ENCODE data around the gene RNF151.
A peak's percentile ranks its signal among the peaks of the same experiment; 100 is the strongest.

The RNF151 gene

DNA sequence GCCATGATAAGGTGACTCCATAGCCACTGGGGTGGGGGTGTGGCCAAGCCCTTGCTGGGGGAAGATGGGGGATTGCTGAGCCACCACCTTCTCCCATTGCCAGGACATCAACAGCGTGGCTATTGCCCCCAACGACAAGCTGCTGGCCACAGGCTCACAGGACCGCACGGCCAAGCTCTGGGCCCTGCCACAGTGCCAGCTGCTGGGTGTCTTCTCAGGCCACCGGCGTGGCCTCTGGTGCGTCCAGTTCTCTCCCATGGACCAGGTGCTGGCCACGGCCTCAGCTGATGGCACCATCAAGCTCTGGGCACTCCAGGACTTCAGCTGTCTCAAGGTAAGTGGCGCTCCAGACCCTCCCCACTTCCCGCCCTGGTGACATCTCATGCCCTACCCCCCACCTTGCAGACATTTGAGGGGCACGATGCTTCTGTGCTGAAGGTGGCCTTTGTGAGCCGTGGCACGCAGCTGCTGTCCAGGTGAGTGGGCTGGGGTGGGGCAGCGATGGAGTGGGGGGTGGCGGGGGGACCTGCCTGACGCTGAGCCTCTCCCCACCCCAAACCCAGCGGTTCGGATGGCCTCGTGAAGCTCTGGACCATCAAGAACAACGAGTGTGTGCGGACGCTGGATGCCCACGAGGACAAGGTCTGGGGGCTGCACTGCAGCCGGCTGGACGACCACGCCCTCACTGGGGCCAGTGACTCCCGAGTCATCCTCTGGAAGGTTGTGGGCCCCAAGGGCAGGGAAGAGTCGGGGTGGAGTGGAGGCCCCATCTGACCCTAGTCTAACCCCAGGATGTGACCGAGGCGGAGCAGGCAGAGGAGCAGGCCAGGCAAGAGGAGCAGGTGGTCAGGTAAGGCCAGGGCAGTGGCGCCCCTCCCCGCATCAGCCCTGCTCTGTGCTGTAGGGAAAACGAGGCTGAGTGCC lies 10.6 kb downstream of the RNF151 start:
- no peak overlapping the region for H3K9ac ChIP-seq (ENCODE audit: low read length in 5 of 5)
- no peak overlapping the region for H3K4me3 ChIP-seq (ENCODE audit: low read depth in 1 of 5, low read length in 5 of 5)
- H3K4me1 ChIP-seq (ENCODE audit: control insufficient read depth in 5 of 5, insufficient read depth in 5 of 5, low read length in 5 of 5): peaks cover 1 to 29% (median 17%) of the 10 kb centered on the region in 5 donors
- H3K36me3 ChIP-seq (ENCODE audit: control insufficient read depth in 5 of 5, insufficient read depth in 5 of 5, low read length in 5 of 5): peaks cover 0 to 51% (median 48%) of the 10 kb centered on the region in 5 donors
- H3K27ac ChIP-seq (ENCODE audit: low read depth, low read length): no peak overlapping the region
- peaks cover 19 to 53% (median 44%) of the 10 kb centered on the region in 5 donors for H3K27me3 ChIP-seq (ENCODE audit: control insufficient read depth in 5 of 5, insufficient read depth in 4 of 5, low read length in 5 of 5)
- H3K9me3 ChIP-seq (ENCODE audit: control insufficient read depth in 5 of 5, low read length in 5 of 5): no peaks in the 10 kb centered on the region

DNA sequence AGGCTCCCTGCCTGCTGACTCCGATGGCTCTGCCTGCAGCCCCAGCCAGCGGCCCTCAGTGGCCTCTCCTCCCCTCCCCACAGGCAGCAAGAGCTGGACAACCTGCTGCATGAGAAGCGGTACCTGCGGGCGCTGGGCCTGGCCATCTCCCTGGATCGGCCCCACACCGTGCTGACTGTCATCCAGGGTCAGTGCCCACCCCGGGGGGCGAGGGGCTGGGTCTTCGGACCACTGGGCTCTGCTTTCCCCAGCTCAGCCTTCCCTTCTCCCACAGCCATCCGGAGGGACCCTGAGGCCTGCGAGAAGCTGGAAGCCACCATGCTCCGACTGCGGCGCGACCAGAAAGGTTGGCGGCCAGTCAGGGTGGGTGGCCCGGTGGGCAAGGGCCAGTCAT lies 11.2 kb downstream of the RNF151 start:
- Histone ChIP-seq H3K36me3 (ENCODE audit: control insufficient read depth in 5 of 5, insufficient read depth in 5 of 5, low read length in 5 of 5) (peaks cover 0 to 51% (median 48%) of the 10 kb centered on the region in 5 donors), H3K27ac (ENCODE audit: low read depth, low read length) (no peak overlapping the region), H3K27me3 (ENCODE audit: control insufficient read depth in 5 of 5, insufficient read depth in 4 of 5, low read length in 5 of 5) (peaks cover 19 to 58% (median 46%) of the 10 kb centered on the region in 5 donors), H3K4me1 (ENCODE audit: control insufficient read depth in 5 of 5, insufficient read depth in 5 of 5, low read length in 5 of 5) (peaks cover 0 to 23% (median 11%) of the 10 kb centered on the region in 5 donors), H3K9ac (ENCODE audit: low read length in 5 of 5) (no peak overlapping the region), H3K9me3 (ENCODE audit: control insufficient read depth in 5 of 5, low read length in 5 of 5) (no peaks in the 10 kb centered on the region), H3K4me3 (ENCODE audit: low read depth in 1 of 5, low read length in 5 of 5) (no peak overlapping the region)

DNA sequence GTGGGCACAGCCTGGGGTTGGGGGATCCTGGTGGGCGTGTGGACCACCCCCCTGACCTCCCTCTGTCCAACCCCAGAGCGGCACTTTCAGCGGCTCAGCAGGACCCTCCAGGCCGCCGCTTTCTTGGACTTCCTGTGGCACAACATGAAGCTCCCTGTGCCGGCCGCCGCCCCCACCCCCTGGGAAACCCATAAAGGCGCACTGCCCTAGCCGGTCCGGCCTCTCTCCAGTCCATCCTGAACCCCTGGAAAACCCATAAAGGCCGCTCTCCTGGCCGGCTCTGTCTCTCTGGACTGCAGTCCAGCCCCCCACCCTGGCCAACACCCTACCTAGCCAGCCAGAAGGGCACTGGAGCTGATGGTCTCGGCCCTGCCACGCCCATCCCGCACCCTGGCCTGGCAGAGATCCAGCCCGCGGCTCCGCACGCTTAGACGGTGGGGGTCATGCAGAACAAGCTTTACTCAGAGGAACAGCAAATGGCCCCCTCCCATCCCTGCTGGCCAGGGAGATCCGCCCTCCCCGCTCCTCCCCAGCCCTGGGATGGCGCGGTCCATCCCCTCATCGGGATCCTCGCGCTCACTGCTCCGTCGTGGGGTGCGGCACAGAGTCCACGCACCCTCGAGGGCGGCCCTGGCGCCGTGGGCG lies 11.9 kb downstream of the RNF151 start:
- H3K4me3 ChIP-seq (ENCODE audit: low read depth in 1 of 5, low read length in 5 of 5): no peak overlapping the region
- no peak overlapping the region for H3K9ac ChIP-seq (ENCODE audit: low read length in 5 of 5)
- no peaks in the 10 kb centered on the region for H3K9me3 ChIP-seq (ENCODE audit: control insufficient read depth in 5 of 5, low read length in 5 of 5)
- peaks cover 0 to 51% (median 48%) of the 10 kb centered on the region in 5 donors for H3K36me3 ChIP-seq (ENCODE audit: control insufficient read depth in 5 of 5, insufficient read depth in 5 of 5, low read length in 5 of 5)
- H3K4me1 ChIP-seq (ENCODE audit: control insufficient read depth in 5 of 5, insufficient read depth in 5 of 5, low read length in 5 of 5): peaks cover 0 to 23% (median 11%) of the 10 kb centered on the region in 5 donors
- H3K27me3 ChIP-seq (ENCODE audit: control insufficient read depth in 5 of 5, insufficient read depth in 4 of 5, low read length in 5 of 5): peaks cover 19 to 58% (median 46%) of the 10 kb centered on the region in 5 donors
- H3K27ac ChIP-seq (ENCODE audit: low read depth, low read length): no peak overlapping the region

DNA sequence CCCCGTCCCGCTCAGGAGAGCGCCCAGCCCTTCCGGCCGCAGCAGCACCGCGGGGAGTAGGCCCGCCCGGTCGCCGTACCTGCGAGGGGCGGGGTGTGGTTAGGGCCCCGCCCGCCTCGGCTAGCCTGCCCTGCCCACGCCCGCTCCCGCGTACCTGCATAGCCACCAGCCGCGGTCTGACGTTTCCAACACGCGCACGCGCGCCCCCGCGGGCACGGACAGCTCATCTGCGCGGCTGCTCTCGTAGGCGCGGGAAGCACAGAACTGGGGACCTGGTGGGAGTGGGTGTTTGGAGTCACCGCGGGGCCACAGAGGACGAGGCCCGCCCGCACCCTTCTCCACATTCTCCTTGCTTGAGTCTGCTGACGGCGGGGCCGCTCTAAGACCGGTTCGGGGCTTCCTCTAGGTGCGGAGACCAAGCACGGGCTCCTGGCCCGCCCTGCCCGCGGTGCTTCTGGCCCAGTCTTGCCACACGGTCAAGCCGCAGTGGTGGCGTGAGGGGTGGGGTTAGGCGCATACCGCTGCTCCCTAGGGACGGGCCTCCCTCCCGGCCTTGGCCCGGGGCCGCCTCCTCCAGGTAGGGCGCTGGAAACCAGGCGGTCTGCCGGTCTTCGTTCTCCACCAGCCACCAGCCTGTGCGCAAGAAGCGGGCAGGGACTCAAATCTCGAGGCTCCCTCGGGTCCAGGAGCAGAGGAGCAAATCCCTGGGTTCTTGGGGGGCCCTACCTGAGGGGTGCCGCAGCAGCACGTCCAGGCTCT lies 12.8 kb downstream of the RNF151 start:
- H3K27ac ChIP-seq (ENCODE audit: low read depth, low read length): no peak overlapping the region

DNA sequence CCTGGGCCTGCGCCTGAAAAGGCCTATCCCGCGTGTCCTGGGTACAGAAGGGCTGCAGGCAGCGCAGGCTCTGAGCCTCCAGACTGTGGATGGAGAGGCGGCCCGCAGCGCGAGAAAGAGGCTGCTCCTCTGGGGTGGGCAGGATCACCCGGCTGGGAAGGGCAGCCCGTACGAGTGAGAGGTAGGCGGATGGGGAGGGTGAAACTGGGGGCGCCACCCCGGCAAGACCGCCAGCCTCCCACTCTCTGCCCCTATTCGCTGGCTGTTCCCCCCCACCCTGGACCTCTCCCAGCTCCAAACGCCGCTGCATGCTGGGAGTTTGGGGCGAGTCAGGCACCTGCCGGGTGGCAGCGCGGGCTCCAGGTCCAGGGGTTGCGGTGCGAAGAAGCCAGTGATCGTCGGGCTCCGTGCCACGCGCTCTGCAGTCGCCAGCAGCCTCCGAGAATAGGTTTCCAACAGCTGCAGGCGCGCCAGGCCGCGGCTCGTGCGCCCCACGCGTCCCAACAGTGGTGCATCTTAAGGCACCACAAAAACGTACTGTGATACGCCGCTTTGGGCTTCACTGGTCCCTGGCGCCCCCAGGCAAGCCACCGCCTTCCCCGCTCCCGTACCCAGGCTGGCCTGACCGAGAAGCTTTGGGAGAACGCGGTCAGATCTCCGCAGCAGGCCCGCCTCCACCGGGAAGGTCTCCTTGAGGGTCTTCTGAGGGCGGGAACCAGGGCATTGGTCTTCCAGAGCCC lies 13.5 kb downstream of the RNF151 start:
- Histone ChIP-seq H3K4me3 (ENCODE audit: low read depth in 1 of 5, low read length in 5 of 5) (no peak overlapping the region), H3K9me3 (ENCODE audit: control insufficient read depth in 5 of 5, low read length in 5 of 5) (no peaks in the 10 kb centered on the region), H3K36me3 (ENCODE audit: control insufficient read depth in 5 of 5, insufficient read depth in 5 of 5, low read length in 5 of 5) (peaks cover 0 to 37% (median 36%) of the 10 kb centered on the region in 5 donors), H3K9ac (ENCODE audit: low read length in 5 of 5) (no peak overlapping the region), H3K27ac (ENCODE audit: low read depth, low read length) (no peak overlapping the region), H3K4me1 (ENCODE audit: control insufficient read depth in 5 of 5, insufficient read depth in 5 of 5, low read length in 5 of 5) (peaks cover 5 to 31% (median 21%) of the 10 kb centered on the region in 5 donors), H3K27me3 (ENCODE audit: control insufficient read depth in 5 of 5, insufficient read depth in 4 of 5, low read length in 5 of 5) (peaks cover 19 to 50% (median 44%) of the 10 kb centered on the region in 5 donors)

More for the DNA sequence above, 12.8 kb downstream of the RNF151 start:
- H3K36me3 ChIP-seq (ENCODE audit: control insufficient read depth in 5 of 5, insufficient read depth in 5 of 5, low read length in 5 of 5): peaks cover 0 to 44% (median 43%) of the 10 kb centered on the region in 5 donors
- no peak overlapping the region for H3K9ac ChIP-seq (ENCODE audit: low read length in 5 of 5)
- H3K27me3 ChIP-seq (ENCODE audit: control insufficient read depth in 5 of 5, insufficient read depth in 4 of 5, low read length in 5 of 5): peaks cover 19 to 55% (median 46%) of the 10 kb centered on the region in 5 donors
- H3K4me1 ChIP-seq (ENCODE audit: control insufficient read depth in 5 of 5, insufficient read depth in 5 of 5, low read length in 5 of 5): peaks cover 0 to 24% (median 14%) of the 10 kb centered on the region in 5 donors
- H3K9me3 ChIP-seq (ENCODE audit: control insufficient read depth in 5 of 5, low read length in 5 of 5): no peaks in the 10 kb centered on the region
- H3K4me3 ChIP-seq (ENCODE audit: low read depth in 1 of 5, low read length in 5 of 5): no peak overlapping the region

DNA sequence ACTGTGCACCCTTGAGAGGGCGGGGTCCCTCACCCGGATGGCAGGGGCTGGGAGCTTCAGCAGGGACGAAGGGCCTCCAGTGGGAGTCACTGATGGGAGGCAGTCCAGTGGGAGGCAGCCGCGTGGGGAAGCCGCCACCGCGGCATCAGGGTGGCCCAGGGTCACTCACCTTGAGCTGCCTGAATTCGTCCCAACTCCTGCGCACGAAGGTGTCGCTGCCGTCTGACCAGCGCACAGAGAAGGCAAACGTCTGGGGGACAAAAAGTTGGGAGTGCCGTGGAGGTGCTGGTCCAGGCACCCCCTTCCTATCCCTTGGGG lies 14.1 kb downstream of the RNF151 start:
- Histone ChIP-seq H3K4me3 (ENCODE audit: low read depth in 1 of 5, low read length in 5 of 5) (no peak overlapping the region), H3K27me3 (ENCODE audit: control insufficient read depth in 5 of 5, insufficient read depth in 4 of 5, low read length in 5 of 5) (peaks cover 19 to 46% (median 43%) of the 10 kb centered on the region in 5 donors), H3K36me3 (ENCODE audit: control insufficient read depth in 5 of 5, insufficient read depth in 5 of 5, low read length in 5 of 5) (peaks cover 0 to 36% (median 35%) of the 10 kb centered on the region in 5 donors), H3K27ac (ENCODE audit: low read depth, low read length) (no peak overlapping the region), H3K9me3 (ENCODE audit: control insufficient read depth in 5 of 5, low read length in 5 of 5) (no peaks in the 10 kb centered on the region), H3K9ac (ENCODE audit: low read length in 5 of 5) (no peak overlapping the region), H3K4me1 (ENCODE audit: control insufficient read depth in 5 of 5, insufficient read depth in 5 of 5, low read length in 5 of 5) (peaks cover 5 to 34% (median 24%) of the 10 kb centered on the region in 5 donors)

DNA sequence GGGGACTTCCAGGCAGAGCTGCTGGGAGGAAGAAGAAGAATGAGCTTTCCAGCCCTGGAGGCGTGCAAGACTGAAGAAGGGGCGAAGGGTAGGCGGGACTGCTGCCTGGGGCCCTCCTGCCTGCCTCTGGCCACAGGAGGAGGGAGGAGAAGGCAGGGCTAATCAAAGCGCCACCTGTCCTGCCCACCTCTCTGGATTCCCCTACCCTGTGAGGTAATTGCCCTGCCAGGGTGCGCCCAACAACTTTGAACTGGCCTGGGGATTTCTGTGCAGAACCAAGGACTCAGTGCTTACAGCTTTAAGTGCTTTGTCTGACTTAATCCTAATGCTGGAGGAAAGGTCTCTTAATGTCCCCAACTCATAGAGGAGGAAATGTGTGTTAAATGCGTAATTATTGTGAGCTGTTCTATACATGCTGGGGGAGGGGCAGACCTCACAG lies 14.8 kb downstream of the RNF151 start, which contains the start of gene NOXO1:
Gene NOXO1, minus strand, starts transcription at position 72 of the 439 bp plus-strand sequence. CDS start 290 bp downstream, outside the sequence.
- H3K9me3 ChIP-seq (ENCODE audit: control insufficient read depth in 5 of 5, low read length in 5 of 5): no peaks in the 10 kb centered on the region
- H3K36me3 ChIP-seq (ENCODE audit: control insufficient read depth in 5 of 5, insufficient read depth in 5 of 5, low read length in 5 of 5): peaks cover 0 to 36% (median 35%) of the 10 kb centered on the region in 5 donors
- H3K4me1 ChIP-seq (ENCODE audit: control insufficient read depth in 5 of 5, insufficient read depth in 5 of 5, low read length in 5 of 5): peaks cover 5 to 34% (median 24%) of the 10 kb centered on the region in 5 donors
- peaks cover 19 to 46% (median 41%) of the 10 kb centered on the region in 5 donors for H3K27me3 ChIP-seq (ENCODE audit: control insufficient read depth in 5 of 5, insufficient read depth in 4 of 5, low read length in 5 of 5)
- H3K4me3 ChIP-seq (ENCODE audit: low read depth in 1 of 5, low read length in 5 of 5): no peak within 1 kb of the TSS
- H3K9ac ChIP-seq (ENCODE audit: low read length in 5 of 5): no peak within 1 kb of the TSS
- H3K27ac ChIP-seq (ENCODE audit: low read depth, low read length): no peak within 1 kb of the TSS

DNA sequence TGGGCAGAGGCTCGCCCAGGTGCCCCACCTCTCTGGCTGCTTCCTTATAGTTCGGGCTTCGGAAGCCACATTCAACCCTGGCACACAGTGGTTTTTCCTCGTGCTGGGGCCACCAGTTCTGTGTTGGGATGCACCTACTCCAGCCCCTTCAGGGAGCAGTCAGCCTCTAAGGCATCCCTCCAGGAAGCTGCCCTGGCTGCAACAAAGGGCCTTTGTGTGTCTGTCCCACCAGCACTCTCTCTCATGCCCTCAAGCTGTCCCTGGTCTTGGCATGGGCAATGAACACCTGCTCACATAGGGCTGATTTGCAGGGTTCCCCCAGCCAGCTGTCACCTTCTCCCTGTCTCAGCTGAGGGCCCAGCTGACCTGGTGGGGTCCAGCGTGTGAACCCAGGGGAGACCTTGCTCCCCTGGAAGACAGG lies 15.4 kb downstream of the RNF151 start:
- Histone ChIP-seq H3K9me3 (ENCODE audit: control insufficient read depth in 5 of 5, low read length in 5 of 5) (no peaks in the 10 kb centered on the region), H3K4me1 (ENCODE audit: control insufficient read depth in 5 of 5, insufficient read depth in 5 of 5, low read length in 5 of 5) (peaks cover 5 to 34% (median 24%) of the 10 kb centered on the region in 5 donors), H3K27me3 (ENCODE audit: control insufficient read depth in 5 of 5, insufficient read depth in 4 of 5, low read length in 5 of 5) (peaks cover 19 to 41% (median 40%) of the 10 kb centered on the region in 5 donors), H3K36me3 (ENCODE audit: control insufficient read depth in 5 of 5, insufficient read depth in 5 of 5, low read length in 5 of 5) (peaks cover 0 to 36% (median 33%) of the 10 kb centered on the region in 5 donors), H3K9ac (ENCODE audit: low read length in 5 of 5) (no peak overlapping the region), H3K4me3 (ENCODE audit: low read depth in 1 of 5, low read length in 5 of 5) (no peak overlapping the region), H3K27ac (ENCODE audit: low read depth, low read length) (no peak overlapping the region)

DNA sequence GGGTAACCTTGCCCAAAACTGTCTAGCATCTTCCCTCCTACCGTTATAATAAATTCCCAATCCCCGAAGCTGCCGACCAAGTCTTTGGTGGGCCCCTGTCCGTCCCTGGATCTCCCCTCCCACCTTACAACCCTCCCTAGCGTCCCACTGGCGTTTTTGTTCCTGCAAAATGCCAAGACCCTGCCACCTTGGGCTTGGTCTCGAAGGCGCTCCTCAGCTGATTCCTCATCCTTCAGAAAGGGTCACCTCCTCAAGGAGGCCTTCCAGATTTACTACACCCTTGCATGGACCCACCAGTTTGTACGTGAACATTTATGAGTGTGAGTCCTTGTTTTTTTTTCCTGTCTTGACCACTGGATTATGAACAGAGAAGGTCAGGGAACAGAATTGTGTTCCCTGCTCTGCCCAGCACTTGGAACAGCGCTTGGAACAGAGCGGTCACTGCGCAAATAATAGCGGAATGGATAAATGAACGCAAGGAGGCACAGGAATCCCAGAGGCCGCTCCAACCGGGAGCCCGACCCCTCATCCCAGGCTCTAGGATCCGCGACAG lies 16.4 kb downstream of the RNF151 start:
- H3K36me3 ChIP-seq (ENCODE audit: control insufficient read depth in 5 of 5, insufficient read depth in 5 of 5, low read length in 5 of 5): peaks cover 0 to 29% (median 24%) of the 10 kb centered on the region in 5 donors
- peak overlapping the region; percentile 30 for H3K27ac ChIP-seq (ENCODE audit: low read depth, low read length)
- H3K4me3 ChIP-seq (ENCODE audit: low read depth in 1 of 5, low read length in 5 of 5): peak overlapping the region in 4 of 5 donors; percentile 66 to 80 (median 74)
- H3K27me3 ChIP-seq (ENCODE audit: control insufficient read depth in 5 of 5, insufficient read depth in 4 of 5, low read length in 5 of 5): peaks cover 19 to 40% (median 34%) of the 10 kb centered on the region in 5 donors
- no peaks in the 10 kb centered on the region for H3K9me3 ChIP-seq (ENCODE audit: control insufficient read depth in 5 of 5, low read length in 5 of 5)
- peak overlapping the region in 4 of 5 donors; percentile 0 to 69 (median 60) for H3K9ac ChIP-seq (ENCODE audit: low read length in 5 of 5)
- peaks cover 5 to 34% (median 24%) of the 10 kb centered on the region in 5 donors for H3K4me1 ChIP-seq (ENCODE audit: control insufficient read depth in 5 of 5, insufficient read depth in 5 of 5, low read length in 5 of 5)
